CD4-positive, alpha-beta T cell treated with Interleukin-2 at 100 ng/mL for 4 hours (primary cell): ENCODE results near the gene CHRND.
"Not testable (repeated sequence)": the region's sequence is repeated elsewhere in the genome, so short reads cannot be mapped to it uniquely, and the experiment has no call there.

Experiments used
- DNase-seq: peaks from one replicate; pipeline ENCODE4 v3.0.0-alpha.2; 2020; ENCODE audit warnings: low spot score

CHRND gene

GRCh38 chr2:232528746-232529460, 2.9 kb downstream of the CHRND start:
- DNase-seq = no peak

- no peak for DNase-seq
These were observed 4.0 kb downstream of the CHRND start for GRCh38 chr2:232529806-232530547.

DNA sequence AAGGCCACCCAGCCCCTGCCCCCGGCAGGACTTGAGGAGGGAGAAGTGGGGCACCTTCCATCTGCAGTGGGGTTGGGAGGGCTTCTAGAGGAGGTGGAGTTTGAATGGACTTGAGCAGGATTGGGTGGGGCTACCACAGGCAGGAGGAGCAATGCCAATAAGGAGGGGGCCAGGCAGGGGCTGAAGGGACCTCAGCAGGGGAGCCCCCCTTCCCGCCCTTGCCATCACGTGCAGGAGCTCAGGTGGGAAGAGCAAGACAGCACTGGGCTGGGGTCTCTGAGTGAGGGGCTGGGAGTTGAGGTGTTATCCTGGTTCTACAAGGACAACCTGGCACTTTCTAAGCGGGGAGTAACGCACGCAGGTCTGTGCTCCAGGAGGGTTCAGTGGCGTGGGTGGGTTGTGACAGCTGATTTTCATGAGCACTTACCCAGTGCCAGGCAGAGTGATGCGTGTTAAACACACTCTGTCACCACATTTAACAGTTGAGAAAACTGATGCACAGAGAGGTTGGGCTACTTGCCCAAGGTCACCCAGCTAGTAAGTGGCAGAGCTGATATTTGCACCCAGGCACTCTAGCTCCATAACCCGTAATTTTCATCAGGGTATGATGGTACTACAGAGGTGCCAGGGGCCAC, 4.8 kb downstream of the CHRND start:
- DNase-seq = no peak

DNA sequence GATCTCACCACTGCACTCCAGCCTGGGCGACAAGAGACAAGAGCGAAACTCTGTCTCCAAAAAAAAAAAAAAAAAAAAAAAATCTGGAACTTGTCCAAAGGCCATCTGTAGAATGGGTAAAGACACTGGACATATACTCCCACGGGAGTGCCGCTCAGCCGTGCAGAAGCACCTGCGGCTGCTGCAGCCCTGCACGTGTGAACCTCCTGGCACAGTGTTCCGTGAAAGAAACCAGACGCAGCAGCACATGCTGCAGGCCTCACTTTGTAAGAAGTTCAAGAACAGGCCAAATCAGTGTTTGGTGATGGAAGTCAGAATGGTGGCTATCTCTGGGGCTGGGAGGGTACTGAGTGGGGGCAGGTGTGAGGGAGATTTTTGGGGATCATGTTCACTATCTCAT, 6.5 kb downstream of the CHRND start:
- DNase-seq = no peak

- not testable (repeated sequence) for DNase-seq
These were observed 6.9 kb downstream of the CHRND start for GRCh38 chr2:232532821-232533220.

DNA sequence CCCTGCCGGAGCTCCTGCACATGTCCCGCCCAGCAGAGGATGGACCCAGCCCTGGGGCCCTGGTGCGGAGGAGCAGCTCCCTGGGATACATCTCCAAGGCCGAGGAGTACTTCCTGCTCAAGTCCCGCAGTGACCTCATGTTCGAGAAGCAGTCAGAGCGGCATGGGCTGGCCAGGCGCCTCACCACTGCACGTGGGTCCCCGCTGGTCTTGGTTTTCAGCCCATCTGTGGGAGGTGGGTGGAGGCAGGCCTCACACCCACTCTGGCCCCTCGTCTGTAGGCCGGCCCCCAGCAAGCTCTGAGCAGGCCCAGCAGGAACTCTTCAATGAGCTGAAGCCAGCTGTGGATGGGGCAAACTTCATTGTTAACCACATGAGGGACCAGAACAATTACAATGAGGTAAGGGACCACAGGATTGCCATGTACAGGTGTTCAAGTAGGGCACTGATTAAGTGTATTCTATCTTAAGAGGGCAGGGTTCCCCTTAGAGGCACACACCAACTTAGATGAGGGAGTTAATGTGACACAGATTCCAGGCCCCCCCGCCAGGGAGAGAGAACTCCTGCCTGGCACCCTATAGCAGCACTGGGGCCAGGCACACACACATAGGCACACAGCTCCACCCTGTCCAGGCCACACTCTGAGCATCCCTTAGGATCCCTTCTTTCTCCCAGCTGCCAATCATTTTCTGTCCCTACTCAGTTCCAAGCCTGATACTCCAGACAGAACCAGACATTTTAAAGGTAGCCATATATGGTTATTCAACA, 8.2 kb downstream of the CHRND start:
- DNase-seq = no peak

DNA sequence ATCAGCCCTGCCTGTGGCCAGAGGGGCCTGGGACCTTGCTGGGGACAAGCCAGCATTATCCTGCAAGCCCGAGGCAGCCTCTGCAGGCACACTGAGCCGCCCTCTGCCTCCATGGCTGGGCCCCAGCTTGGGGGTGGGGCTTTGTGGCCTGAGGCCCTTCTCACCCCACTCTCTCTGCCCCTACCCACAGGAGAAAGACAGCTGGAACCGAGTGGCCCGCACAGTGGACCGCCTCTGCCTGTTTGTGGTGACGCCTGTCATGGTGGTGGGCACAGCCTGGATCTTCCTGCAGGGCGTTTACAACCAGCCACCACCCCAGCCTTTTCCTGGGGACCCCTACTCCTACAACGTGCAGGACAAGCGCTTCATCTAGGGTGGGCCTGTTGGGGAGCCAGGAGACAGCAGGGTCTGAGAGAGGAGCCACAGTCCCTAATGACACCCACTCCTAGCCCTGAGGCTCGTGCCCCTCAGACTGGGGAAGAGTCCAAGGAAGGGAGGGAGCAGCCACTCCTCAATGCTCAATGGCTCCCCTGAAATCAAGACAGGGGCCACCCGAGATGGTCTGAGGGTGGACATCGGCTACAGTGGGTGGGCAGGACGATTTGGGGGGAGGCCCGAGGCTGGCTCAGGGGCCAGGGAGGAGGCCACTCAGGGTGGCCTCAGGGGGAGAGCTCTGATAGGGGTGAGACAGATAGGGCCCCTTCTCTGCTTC, 9.1 kb downstream of the CHRND start:
- no peak for DNase-seq

GRCh38 chr2:232535761-232536530, 10.0 kb downstream of the CHRND start:
- no peak for DNase-seq

DNA sequence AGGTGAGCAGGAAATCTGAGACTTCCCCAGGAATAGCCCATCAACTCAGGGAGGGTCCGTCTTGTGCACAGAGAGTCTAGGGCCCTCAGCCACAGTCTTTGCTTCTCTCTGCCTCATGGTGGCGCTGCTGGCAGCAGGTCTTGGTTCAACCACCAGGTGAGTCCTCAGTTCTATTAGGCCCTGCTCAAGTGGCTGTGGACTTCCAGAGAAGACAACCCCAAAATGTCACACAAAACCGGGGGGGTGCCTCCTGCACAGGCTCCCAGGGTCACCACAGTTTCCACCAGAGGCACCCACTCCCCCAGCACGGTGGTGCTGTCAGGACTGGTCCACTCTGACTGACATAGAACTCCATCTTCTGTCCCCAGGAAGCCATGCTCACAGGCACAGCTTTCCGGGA, 11.1 kb downstream of the CHRND start:
- no peak for DNase-seq

DNA sequence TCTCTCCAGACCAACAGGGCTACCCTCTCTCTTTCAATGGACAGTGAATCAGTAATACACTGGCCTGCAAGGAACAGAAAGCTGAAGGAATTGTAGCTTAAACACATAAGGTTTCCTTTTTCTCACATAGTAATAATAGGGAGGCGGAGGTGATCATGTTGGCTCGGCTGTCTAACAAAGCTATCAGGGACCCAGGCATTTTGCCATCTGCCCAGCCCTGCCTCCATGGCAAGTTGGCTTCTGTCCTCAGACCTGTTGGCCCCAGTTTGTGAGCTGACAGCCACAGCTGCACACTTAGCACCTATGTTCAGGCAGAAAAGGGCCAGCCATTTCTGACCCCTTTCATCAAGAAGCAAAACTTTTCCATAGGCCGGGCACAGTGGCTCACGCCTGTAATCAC, 11.5 kb downstream of the CHRND start:
- no peak for DNase-seq

DNA sequence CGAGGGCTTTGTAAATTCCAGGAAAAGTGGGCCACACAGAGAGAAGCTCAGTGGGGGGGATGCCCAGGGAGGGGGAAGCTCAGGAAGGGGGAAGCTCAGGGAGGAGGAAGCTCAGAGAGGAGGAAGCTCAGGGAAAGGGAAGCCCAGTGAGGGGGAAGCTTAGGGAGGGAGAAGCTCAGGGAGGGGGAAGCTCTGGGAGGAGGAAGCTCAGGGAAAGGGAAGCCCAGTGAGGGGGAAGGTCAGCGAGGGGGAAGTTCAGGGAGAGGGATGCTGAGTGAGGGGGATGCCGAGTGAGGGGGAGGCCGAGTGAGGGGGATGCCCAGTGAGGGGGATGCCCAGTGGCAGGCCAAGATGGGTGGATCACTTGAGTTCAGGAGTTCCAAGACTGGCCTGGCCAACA, 12.7 kb downstream of the CHRND start:
- no peak for DNase-seq

DNA sequence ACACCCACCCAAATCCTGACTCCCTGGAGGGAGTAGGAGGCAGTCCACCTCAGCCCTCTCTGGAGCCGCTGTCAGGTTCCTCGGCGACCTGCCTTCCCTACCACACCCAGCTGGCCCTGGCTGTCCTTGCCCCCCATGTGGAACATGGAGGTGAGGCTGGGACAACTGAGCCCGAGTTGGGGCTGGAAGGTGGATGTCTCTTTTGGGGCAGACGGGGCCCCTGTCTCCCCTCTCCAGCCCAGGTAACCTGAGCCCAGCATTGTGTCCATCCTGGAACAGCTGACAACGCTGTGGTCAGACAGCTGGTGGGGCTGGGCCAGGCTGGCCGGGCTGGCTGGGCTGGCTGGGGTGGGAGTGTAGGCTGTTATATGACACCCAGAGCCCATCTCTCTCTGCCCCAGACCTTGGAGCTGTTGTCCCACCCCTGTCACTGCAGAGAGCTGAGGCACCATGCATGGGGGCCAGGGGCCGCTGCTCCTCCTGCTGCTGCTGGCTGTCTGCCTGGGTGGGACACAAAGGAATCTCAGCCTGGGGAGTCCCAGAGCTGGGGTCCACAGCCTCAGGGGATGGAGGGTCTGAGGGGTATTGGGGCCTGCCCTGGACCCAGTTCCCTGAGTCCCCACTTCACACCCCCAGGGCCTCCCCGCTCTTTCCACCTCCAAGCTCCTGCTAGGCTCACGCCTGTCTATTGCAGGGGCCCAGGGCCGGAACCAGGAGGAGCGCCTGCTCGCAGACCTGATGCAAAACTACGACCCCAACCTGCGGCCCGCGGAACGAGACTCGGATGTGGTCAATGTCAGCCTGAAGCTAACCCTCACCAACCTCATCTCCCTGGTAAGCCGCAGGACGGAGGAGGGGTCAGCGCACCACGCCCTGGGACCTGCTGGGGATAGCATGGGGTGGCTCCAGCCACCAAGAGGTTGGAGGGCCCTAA, 13.6 kb downstream of the CHRND start, which contains the start of gene CHRNG:
Gene CHRNG (plus strand): TSS at position 395 of the 934 bp plus-strand sequence. CDS start 56 bp downstream, at position 451.
- no peak for DNase-seq

DNA sequence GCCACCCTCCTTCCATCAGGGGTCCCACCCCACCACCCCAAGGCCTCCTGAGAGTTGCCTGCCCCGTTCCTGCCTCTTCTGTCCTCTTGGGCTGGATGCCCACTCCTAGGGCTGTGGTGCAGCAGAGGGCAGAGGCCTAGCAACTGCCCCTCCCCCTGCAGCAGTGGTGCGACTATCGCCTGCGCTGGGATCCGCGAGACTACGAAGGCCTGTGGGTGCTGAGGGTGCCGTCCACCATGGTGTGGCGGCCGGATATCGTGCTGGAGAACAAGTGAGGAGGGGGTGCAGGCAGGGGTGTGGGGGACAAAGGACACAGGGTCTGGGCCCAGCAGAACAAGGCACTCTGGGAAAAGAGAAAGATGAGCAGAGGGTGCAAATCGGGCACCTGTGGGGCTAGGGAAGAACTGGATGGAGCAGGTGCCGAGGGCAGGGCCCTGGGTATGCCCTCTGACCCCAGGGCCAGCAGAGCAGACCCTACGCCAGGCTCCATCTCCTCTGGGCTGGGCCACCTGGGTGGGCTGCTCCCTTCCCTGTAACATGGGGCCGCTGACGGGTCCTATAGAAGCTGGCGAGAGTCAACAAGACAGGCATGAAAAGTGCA, 14.6 kb downstream of the CHRND start:
- no peak for DNase-seq

DNA sequence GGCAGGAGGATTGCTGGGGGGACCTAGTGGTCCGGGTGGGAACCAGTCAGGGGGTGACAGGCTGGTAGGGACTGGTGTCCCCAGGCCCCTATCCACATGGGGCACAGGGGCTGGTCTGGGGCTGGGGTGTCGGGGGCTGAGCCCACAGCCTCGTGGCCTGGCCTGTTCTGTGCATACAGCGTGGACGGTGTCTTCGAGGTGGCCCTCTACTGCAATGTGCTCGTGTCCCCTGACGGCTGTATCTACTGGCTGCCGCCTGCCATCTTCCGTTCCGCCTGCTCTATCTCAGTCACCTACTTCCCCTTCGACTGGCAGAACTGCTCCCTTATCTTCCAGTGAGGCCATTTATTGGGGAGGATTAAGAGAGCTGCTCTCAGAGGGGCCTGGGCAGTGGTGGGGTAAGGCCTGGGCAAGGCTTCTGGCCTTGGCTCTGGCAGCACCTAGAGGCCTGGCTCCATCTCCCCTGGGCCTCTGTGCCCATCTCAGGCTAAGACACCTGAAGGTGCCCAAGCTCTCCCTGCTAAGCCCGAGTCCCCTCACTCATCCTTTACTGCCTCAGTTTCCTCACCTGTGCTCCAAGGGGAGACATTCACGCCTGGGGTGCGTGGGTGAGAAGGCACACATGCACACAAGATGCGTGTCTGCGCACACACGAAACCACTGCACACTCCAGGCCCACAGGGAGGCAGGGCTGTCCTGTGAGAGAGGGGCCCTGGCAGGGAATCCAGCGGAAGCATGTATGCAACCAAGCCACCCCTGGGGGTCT, 15.4 kb downstream of the CHRND start:
- DNase-seq = no peak

GRCh38 chr2:232541961-232542714, 16.2 kb downstream of the CHRND start:
- no peak for DNase-seq

DNA sequence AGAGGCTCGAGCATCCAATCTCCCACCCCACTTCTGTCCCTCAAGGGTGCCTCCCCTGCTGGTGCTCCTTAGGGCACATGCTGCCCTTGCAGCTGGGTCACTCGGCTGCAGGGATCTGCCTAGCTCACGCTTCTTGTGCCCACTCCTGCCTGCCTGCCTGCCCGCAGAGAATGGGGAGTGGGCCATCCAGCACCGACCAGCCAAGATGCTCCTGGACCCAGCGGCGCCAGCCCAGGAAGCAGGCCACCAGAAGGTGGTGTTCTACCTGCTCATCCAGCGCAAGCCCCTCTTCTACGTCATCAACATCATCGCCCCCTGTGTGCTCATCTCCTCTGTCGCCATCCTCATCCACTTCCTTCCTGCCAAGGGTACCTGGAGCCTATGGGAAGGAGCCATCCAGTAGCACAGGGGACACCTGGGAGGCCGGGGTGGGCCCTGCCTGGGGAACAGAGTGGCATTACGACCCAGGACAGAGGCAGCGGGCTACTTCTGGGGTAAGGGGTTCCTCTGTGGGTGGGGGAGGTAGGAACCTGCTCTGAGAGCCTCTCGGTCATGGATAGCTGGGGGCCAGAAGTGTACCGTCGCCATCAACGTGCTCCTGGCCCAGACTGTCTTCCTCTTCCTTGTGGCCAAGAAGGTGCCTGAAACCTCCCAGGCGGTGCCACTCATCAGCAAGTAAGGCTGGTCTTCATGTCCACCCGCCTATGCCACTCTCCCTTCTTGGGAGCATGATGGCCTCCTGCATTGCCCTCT, 16.9 kb downstream of the CHRND start:
- no peak for DNase-seq

DNA sequence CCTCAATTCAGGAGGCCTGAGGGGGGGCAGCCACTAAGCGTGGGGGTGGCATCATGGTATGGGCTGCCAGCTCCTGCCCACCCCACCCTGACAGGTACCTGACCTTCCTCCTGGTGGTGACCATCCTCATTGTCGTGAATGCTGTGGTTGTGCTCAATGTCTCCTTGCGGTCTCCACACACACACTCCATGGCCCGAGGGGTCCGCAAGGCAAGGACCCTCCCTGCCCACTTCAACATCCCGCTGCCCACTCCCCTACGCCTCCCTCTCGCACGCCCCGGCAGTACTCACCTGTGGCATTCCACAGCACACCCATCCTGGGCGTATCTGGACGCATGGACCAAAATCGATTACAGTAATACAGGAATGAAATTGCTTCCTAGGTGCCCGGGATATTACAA, 17.5 kb downstream of the CHRND start:
- no peak for DNase-seq
